Measurements from ENCODE around the gene LAMA3.

DNA sequence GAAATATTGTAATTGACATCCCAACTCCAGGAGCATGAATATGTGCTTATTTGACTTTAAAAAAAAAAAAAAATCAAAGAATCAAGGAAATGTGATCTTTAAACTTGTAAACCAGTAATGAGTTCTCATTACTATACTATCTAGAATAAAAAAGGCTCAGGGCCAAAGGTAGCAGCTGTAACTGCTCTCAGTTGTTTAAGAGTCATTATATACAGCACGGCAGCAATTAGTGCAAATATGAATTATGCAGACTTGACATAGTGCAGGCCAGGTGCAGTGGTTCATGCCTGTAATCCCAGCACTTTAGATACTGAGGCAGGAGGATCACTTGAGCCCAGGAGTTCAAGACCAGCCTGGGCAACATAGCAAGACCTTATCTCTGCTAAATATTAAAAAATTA, 199.6 kb downstream of the LAMA3 start:
- TF ChIP-seq, protein P1, sequence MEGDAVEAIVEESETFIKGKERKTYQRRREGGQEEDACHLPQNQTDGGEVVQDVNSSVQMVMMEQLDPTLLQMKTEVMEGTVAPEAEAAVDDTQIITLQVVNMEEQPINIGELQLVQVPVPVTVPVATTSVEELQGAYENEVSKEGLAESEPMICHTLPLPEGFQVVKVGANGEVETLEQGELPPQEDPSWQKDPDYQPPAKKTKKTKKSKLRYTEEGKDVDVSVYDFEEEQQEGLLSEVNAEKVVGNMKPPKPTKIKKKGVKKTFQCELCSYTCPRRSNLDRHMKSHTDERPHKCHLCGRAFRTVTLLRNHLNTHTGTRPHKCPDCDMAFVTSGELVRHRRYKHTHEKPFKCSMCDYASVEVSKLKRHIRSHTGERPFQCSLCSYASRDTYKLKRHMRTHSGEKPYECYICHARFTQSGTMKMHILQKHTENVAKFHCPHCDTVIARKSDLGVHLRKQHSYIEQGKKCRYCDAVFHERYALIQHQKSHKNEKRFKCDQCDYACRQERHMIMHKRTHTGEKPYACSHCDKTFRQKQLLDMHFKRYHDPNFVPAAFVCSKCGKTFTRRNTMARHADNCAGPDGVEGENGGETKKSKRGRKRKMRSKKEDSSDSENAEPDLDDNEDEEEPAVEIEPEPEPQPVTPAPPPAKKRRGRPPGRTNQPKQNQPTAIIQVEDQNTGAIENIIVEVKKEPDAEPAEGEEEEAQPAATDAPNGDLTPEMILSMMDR (conservative IDR thresholded peaks at IDR 0.05; ENCODE audit: low read depth in 2 of 2): no peak
- TF ChIP-seq, protein P2, sequence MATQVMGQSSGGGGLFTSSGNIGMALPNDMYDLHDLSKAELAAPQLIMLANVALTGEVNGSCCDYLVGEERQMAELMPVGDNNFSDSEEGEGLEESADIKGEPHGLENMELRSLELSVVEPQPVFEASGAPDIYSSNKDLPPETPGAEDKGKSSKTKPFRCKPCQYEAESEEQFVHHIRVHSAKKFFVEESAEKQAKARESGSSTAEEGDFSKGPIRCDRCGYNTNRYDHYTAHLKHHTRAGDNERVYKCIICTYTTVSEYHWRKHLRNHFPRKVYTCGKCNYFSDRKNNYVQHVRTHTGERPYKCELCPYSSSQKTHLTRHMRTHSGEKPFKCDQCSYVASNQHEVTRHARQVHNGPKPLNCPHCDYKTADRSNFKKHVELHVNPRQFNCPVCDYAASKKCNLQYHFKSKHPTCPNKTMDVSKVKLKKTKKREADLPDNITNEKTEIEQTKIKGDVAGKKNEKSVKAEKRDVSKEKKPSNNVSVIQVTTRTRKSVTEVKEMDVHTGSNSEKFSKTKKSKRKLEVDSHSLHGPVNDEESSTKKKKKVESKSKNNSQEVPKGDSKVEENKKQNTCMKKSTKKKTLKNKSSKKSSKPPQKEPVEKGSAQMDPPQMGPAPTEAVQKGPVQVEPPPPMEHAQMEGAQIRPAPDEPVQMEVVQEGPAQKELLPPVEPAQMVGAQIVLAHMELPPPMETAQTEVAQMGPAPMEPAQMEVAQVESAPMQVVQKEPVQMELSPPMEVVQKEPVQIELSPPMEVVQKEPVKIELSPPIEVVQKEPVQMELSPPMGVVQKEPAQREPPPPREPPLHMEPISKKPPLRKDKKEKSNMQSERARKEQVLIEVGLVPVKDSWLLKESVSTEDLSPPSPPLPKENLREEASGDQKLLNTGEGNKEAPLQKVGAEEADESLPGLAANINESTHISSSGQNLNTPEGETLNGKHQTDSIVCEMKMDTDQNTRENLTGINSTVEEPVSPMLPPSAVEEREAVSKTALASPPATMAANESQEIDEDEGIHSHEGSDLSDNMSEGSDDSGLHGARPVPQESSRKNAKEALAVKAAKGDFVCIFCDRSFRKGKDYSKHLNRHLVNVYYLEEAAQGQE (IDR thresholded peaks at IDR 0.05; ENCODE audit: unreplicated experiment): no peak
- TF ChIP-seq JUNB (IDR thresholded peaks at IDR 0.05; ENCODE audit: unreplicated experiment) (no peak), POLR2AphosphoS5 (IDR thresholded peaks at IDR 0.05; ENCODE audit: low read depth) (no peak), CREB1 (CRISPR knock-in tag; IDR thresholded peaks at IDR 0.05; ENCODE audit: low read depth) (no peak), EZH2phosphoT487 (IDR thresholded peaks at IDR 0.05; ENCODE audit: unreplicated experiment) (no peak), ZNF331 (CRISPR knock-in tag; IDR thresholded peaks at IDR 0.05; ENCODE audit: low read depth) (no peak), EZH2 (IDR thresholded peaks at IDR 0.05; ENCODE audit: low read depth, unreplicated experiment) (no peak)
